GM12891 (cell line): Measurements from ENCODE around the gene SNRNP25.

ENCODE experiments used
- POLR2A ChIP-seq: IDR thresholded peaks from 2 replicates; pipeline ENCODE4 v1.6.1; 2011; ENCODE audit warnings: low read depth, low read length, control low read depth
- POLR2AphosphoS5 ChIP-seq: IDR thresholded peaks from 2 replicates; pipeline ENCODE4 v1.6.1; 2011; ENCODE audit warnings: low read depth, low read length, control low read depth

GRCh38 chr16:41439-42068, 12.1 kb upstream of the SNRNP25 start:
- TF ChIP-seq POLR2A: no peak
- TF ChIP-seq POLR2AphosphoS5: no peak
